ACC112 (cell line): ENCODE data around the gene ZNF506.

ENCODE experiments used
- H2AFZ ChIP-seq: fragments of 200-600 bp; sonication (generic); one replicate; pipeline ENCODE4 v1.6.0; 2017; ENCODE audit warnings: antibody characterized with exemption, low read length; ENCODE audit not compliant: unreplicated experiment
- H3K27ac ChIP-seq: fragments of 200-600 bp; sonication (generic); 2 replicates; pipeline ENCODE4 v1.5.1; 2014; ENCODE audit warnings: low read depth, mild to moderate bottlenecking, antibody characterized with exemption, low read length, moderate library complexity
- H3K27me3 ChIP-seq: fragments of 200-600 bp; sonication (generic); 2 replicates; pipeline ENCODE4 v1.6.1; 2014; ENCODE audit warnings: mild to moderate bottlenecking, antibody characterized with exemption, low read length, moderate library complexity, mixed read lengths; ENCODE audit not compliant: insufficient read depth
- H3K36me3 ChIP-seq: fragments of 200-600 bp; sonication (generic); 2 replicates; pipeline ENCODE4 v1.6.1; 2016; ENCODE audit warnings: mild to moderate bottlenecking, antibody characterized with exemption, low read length, moderate library complexity, mixed read lengths; ENCODE audit not compliant: insufficient read depth
- H3K4me1 ChIP-seq: fragments of 200-600 bp; sonication (generic); one replicate; pipeline ENCODE4 v1.6.1; 2016; ENCODE audit warnings: low read length, mixed read lengths; ENCODE audit not compliant: insufficient read depth, unreplicated experiment, control insufficient read depth
- H3K4me3 ChIP-seq: fragments of 200-600 bp; sonication (generic); 2 replicates; pipeline ENCODE4 v1.5.1; 2014; ENCODE audit warnings: mild to moderate bottlenecking, low read depth, low read length
- H3K79me2 ChIP-seq: fragments of 200-600 bp; sonication (generic); one replicate; pipeline ENCODE4 v1.6.0; 2016; ENCODE audit warnings: low read length; ENCODE audit not compliant: control insufficient read depth, unreplicated experiment, insufficient read depth

The ZNF506 gene

GRCh38 chr19:19750842-19751790 lies 70.4 kb downstream of the ZNF506 start:
- H3K27ac ChIP-seq: no peak overlapping the region
- no peaks in the 10 kb centered on the region for H3K27me3 ChIP-seq
- H3K79me2 ChIP-seq: no peaks in the 10 kb centered on the region
- no peaks in the 10 kb centered on the region for H3K4me1 ChIP-seq
- H2AFZ ChIP-seq: no peak overlapping the region
- H3K36me3 ChIP-seq: no peaks in the 10 kb centered on the region
- no peak overlapping the region for H3K4me3 ChIP-seq

- Histone ChIP-seq H3K4me1 (no peaks in the 10 kb centered on the region), H3K27me3 (no peaks in the 10 kb centered on the region), H3K4me3 (no peak overlapping the region), H3K27ac (no peak overlapping the region), H3K36me3 (no peaks in the 10 kb centered on the region), H3K79me2 (no peaks in the 10 kb centered on the region), H2AFZ (no peak overlapping the region)
Measured at GRCh38 chr19:19749908-19750841, 71.4 kb downstream of the ZNF506 start.

GRCh38 chr19:19749117-19749907 lies 72.2 kb downstream of the ZNF506 start:
- Histone ChIP-seq H3K27me3 (no peaks in the 10 kb centered on the region), H3K4me3 (no peak overlapping the region), H3K36me3 (no peaks in the 10 kb centered on the region), H3K4me1 (no peaks in the 10 kb centered on the region), H2AFZ (no peak overlapping the region), H3K27ac (no peak overlapping the region), H3K79me2 (no peaks in the 10 kb centered on the region)

GRCh38 chr19:19748249-19748938 lies 73.2 kb downstream of the ZNF506 start:
- H3K36me3 ChIP-seq: no peaks in the 10 kb centered on the region
- no peaks in the 10 kb centered on the region for H3K27me3 ChIP-seq
- H3K4me3 ChIP-seq: no peak overlapping the region
- no peak overlapping the region for H3K27ac ChIP-seq
- H3K79me2 ChIP-seq: no peaks in the 10 kb centered on the region
- H2AFZ ChIP-seq: no peak overlapping the region
- H3K4me1 ChIP-seq: no peaks in the 10 kb centered on the region

GRCh38 chr19:19747357-19748220 lies 74.0 kb downstream of the ZNF506 start:
- no peak overlapping the region for H3K4me3 ChIP-seq

GRCh38 chr19:19746286-19747213 lies 75.0 kb downstream of the ZNF506 start:
- H3K27me3 ChIP-seq: no peaks in the 10 kb centered on the region
- no peaks in the 10 kb centered on the region for H3K79me2 ChIP-seq
- H3K36me3 ChIP-seq: no peaks in the 10 kb centered on the region
- no peak overlapping the region for H3K4me3 ChIP-seq
- no peak overlapping the region for H3K27ac ChIP-seq
- no peak overlapping the region for H2AFZ ChIP-seq
- H3K4me1 ChIP-seq: no peaks in the 10 kb centered on the region

More at GRCh38 chr19:19747357-19748220, 74.0 kb downstream of the ZNF506 start:
- Histone ChIP-seq H3K27ac (no peak overlapping the region), H3K79me2 (no peaks in the 10 kb centered on the region), H3K4me1 (no peaks in the 10 kb centered on the region), H3K36me3 (no peaks in the 10 kb centered on the region), H3K27me3 (no peaks in the 10 kb centered on the region), H2AFZ (no peak overlapping the region)

- Histone ChIP-seq H3K27me3 (no peaks in the 10 kb centered on the region), H3K27ac (no peak overlapping the region), H3K4me1 (no peaks in the 10 kb centered on the region), H3K79me2 (no peaks in the 10 kb centered on the region), H3K4me3 (no peak overlapping the region), H2AFZ (no peak overlapping the region), H3K36me3 (no peaks in the 10 kb centered on the region)
Measured at GRCh38 chr19:19745496-19746285, 75.9 kb downstream of the ZNF506 start.

GRCh38 chr19:19744641-19745040 lies 76.9 kb downstream of the ZNF506 start:
- no peaks in the 10 kb centered on the region for H3K36me3 ChIP-seq
- H2AFZ ChIP-seq: no peak overlapping the region
- no peak overlapping the region for H3K27ac ChIP-seq
- H3K4me3 ChIP-seq: no peak overlapping the region
- no peaks in the 10 kb centered on the region for H3K27me3 ChIP-seq
- no peaks in the 10 kb centered on the region for H3K4me1 ChIP-seq
- no peaks in the 10 kb centered on the region for H3K79me2 ChIP-seq
